ENCODE results near the gene CHPF. TPM values are rescaled to one million over a fixed set of nuclear protein-coding genes. Genes with fewer than 3 reads are reported as not detected.

Gene CHPF
- polyA plus RNA-seq, 4 donors, result 8.7 to 96.1 (median 50.4) TPM

- Histone ChIP-seq H3K36me3 (ENCODE audit: control insufficient read depth in 3 of 3, insufficient read depth in 2 of 3, low read depth in 1 of 3, low read length in 3 of 3) (peaks cover 4 to 48% (median 9%) of the 10 kb centered on the region in 3 donors), H3K4me3 (ENCODE audit: low read depth in 1 of 3, low read length in 3 of 3) (no peak overlapping the region), H3K27me3 (ENCODE audit: control insufficient read depth in 3 of 3, insufficient read depth in 3 of 3, low read length in 3 of 3) (peaks cover 2 to 42% (median 20%) of the 10 kb centered on the region in 3 donors), H3K4me1 (ENCODE audit: control insufficient read depth in 3 of 3, insufficient read depth in 2 of 3, low read depth in 1 of 3, low read length in 2 of 3) (peaks cover 0 to 20% (median 2%) of the 10 kb centered on the region in 3 donors), H3K27ac (ENCODE audit: low read depth in 1 of 3, low read length in 2 of 3) (no peak overlapping the region), H3K9me3 (ENCODE audit: control insufficient read depth in 2 of 2, insufficient read depth in 1 of 2, low read depth in 1 of 2, low read length in 1 of 2) (peaks cover 0 to 6% of the 10 kb centered on the region in 2 donors)
- 62 to 73% (median 67%) methylated on average over 4 of the region's 4 CpGs for WGBS, 3 donors
- no peak for FAIRE-seq
- DNase-seq, result no peak
Measured at GRCh38 chr2:219508444-219508734, 35.2 kb downstream of the CHPF start.

- Histone ChIP-seq H3K27ac (ENCODE audit: low read depth in 1 of 3, low read length in 2 of 3) (peak overlapping the region in 1 of 3 donors; percentile 17), H3K9me3 (ENCODE audit: control insufficient read depth in 2 of 2, insufficient read depth in 1 of 2, low read depth in 1 of 2, low read length in 1 of 2) (peaks cover 0 to 6% of the 10 kb centered on the region in 2 donors), H3K36me3 (ENCODE audit: control insufficient read depth in 3 of 3, insufficient read depth in 2 of 3, low read depth in 1 of 3, low read length in 3 of 3) (peaks cover 4 to 52% (median 9%) of the 10 kb centered on the region in 3 donors), H3K27me3 (ENCODE audit: control insufficient read depth in 3 of 3, insufficient read depth in 3 of 3, low read length in 3 of 3) (peaks cover 0 to 36% (median 17%) of the 10 kb centered on the region in 3 donors), H3K4me1 (ENCODE audit: control insufficient read depth in 3 of 3, insufficient read depth in 2 of 3, low read depth in 1 of 3, low read length in 2 of 3) (peaks cover 0 to 19% (median 2%) of the 10 kb centered on the region in 3 donors), H3K4me3 (ENCODE audit: low read depth in 1 of 3, low read length in 3 of 3) (no peak overlapping the region)
- DNase-seq, result no peak
- no peak for FAIRE-seq
- 54 to 63% (median 55%) methylated on average over 8 of the region's 8 CpGs for WGBS, 3 donors
Measured at GRCh38 chr2:219507581-219508443, 35.8 kb downstream of the CHPF start.

GRCh38 chr2:219506802-219507526, 36.6 kb downstream of the CHPF start:
- Histone ChIP-seq H3K9me3 (ENCODE audit: control insufficient read depth in 2 of 2, insufficient read depth in 1 of 2, low read depth in 1 of 2, low read length in 1 of 2) (peaks cover 0 to 6% of the 10 kb centered on the region in 2 donors), H3K27ac (ENCODE audit: low read depth in 1 of 3, low read length in 2 of 3) (no peak overlapping the region), H3K4me1 (ENCODE audit: control insufficient read depth in 3 of 3, insufficient read depth in 2 of 3, low read depth in 1 of 3, low read length in 2 of 3) (peaks cover 0 to 14% (median 2%) of the 10 kb centered on the region in 3 donors), H3K27me3 (ENCODE audit: control insufficient read depth in 3 of 3, insufficient read depth in 3 of 3, low read length in 3 of 3) (peaks cover 0 to 27% (median 13%) of the 10 kb centered on the region in 3 donors), H3K36me3 (ENCODE audit: control insufficient read depth in 3 of 3, insufficient read depth in 2 of 3, low read depth in 1 of 3, low read length in 3 of 3) (peaks cover 4 to 59% (median 9%) of the 10 kb centered on the region in 3 donors), H3K4me3 (ENCODE audit: low read depth in 1 of 3, low read length in 3 of 3) (no peak overlapping the region)
- no peak for FAIRE-seq
- 80 to 86% (median 80%) methylated on average over 14 to 17 of the region's 17 CpGs for WGBS, 3 donors
- no peak for DNase-seq

GRCh38 chr2:219506153-219506801, 37.3 kb downstream of the CHPF start:
- 87 to 88% (median 87%) methylated on average over 23 of the region's 23 CpGs for WGBS, 3 donors
- Histone ChIP-seq H3K36me3 (ENCODE audit: control insufficient read depth in 3 of 3, insufficient read depth in 2 of 3, low read depth in 1 of 3, low read length in 3 of 3) (peaks cover 4 to 66% (median 9%) of the 10 kb centered on the region in 3 donors), H3K4me3 (ENCODE audit: low read depth in 1 of 3, low read length in 3 of 3) (no peak overlapping the region), H3K9me3 (ENCODE audit: control insufficient read depth in 2 of 2, insufficient read depth in 1 of 2, low read depth in 1 of 2, low read length in 1 of 2) (peaks cover 0 to 4% of the 10 kb centered on the region in 2 donors), H3K4me1 (ENCODE audit: control insufficient read depth in 3 of 3, insufficient read depth in 2 of 3, low read depth in 1 of 3, low read length in 2 of 3) (peaks cover 0 to 20% (median 2%) of the 10 kb centered on the region in 3 donors), H3K27ac (ENCODE audit: low read depth in 1 of 3, low read length in 2 of 3) (no peak overlapping the region), H3K27me3 (ENCODE audit: control insufficient read depth in 3 of 3, insufficient read depth in 3 of 3, low read length in 3 of 3) (peaks cover 0 to 22% (median 11%) of the 10 kb centered on the region in 3 donors)
- DNase-seq (no peak), FAIRE-seq (no peak)

GRCh38 chr2:219505585-219505984, 38.0 kb downstream of the CHPF start:
- WGBS, 3 donors, result 88 to 89% (median 89%) methylated on average over 9 of the region's 9 CpGs
- Histone ChIP-seq H3K9me3 (ENCODE audit: control insufficient read depth in 2 of 2, insufficient read depth in 1 of 2, low read depth in 1 of 2, low read length in 1 of 2) (no peaks in the 10 kb centered on the region), H3K27me3 (ENCODE audit: control insufficient read depth in 3 of 3, insufficient read depth in 3 of 3, low read length in 3 of 3) (peaks cover 0 to 15% (median 5%) of the 10 kb centered on the region in 3 donors), H3K4me3 (ENCODE audit: low read depth in 1 of 3, low read length in 3 of 3) (no peak overlapping the region), H3K4me1 (ENCODE audit: control insufficient read depth in 3 of 3, insufficient read depth in 2 of 3, low read depth in 1 of 3, low read length in 2 of 3) (peaks cover 0 to 23% (median 2%) of the 10 kb centered on the region in 3 donors), H3K27ac (ENCODE audit: low read depth in 1 of 3, low read length in 2 of 3) (no peak overlapping the region), H3K36me3 (ENCODE audit: control insufficient read depth in 3 of 3, insufficient read depth in 2 of 3, low read depth in 1 of 3, low read length in 3 of 3) (peaks cover 4 to 71% (median 9%) of the 10 kb centered on the region in 3 donors)
- no peak for FAIRE-seq
- DNase-seq, result no peak

GRCh38 chr2:219502618-219503017, 41.0 kb downstream of the CHPF start:
- no peaks in the 10 kb centered on the region for H3K9me3 ChIP-seq (ENCODE audit: control insufficient read depth in 2 of 2, insufficient read depth in 1 of 2, low read depth in 1 of 2, low read length in 1 of 2)
- DNase-seq, result no peak
- H3K4me3 ChIP-seq (ENCODE audit: low read depth in 1 of 3, low read length in 3 of 3), result no peak overlapping the region
- H3K4me1 ChIP-seq (ENCODE audit: control insufficient read depth in 3 of 3, insufficient read depth in 2 of 3, low read depth in 1 of 3, low read length in 2 of 3), result peaks cover 4 to 33% (median 7%) of the 10 kb centered on the region in 3 donors
- peaks cover 0 to 7% (median 0%) of the 10 kb centered on the region in 3 donors for H3K27me3 ChIP-seq (ENCODE audit: control insufficient read depth in 3 of 3, insufficient read depth in 3 of 3, low read length in 3 of 3)
- FAIRE-seq, result no peak
- H3K27ac ChIP-seq (ENCODE audit: low read depth in 1 of 3, low read length in 2 of 3), result no peak overlapping the region
- peaks cover 4 to 64% (median 9%) of the 10 kb centered on the region in 3 donors for H3K36me3 ChIP-seq (ENCODE audit: control insufficient read depth in 3 of 3, insufficient read depth in 2 of 3, low read depth in 1 of 3, low read length in 3 of 3)

- no peaks in the 10 kb centered on the region for H3K9me3 ChIP-seq (ENCODE audit: control insufficient read depth in 2 of 2, insufficient read depth in 1 of 2, low read depth in 1 of 2, low read length in 1 of 2)
- peak overlapping the region in 1 of 3 donors; percentile 46 for H3K27ac ChIP-seq (ENCODE audit: low read depth in 1 of 3, low read length in 2 of 3)
- H3K27me3 ChIP-seq (ENCODE audit: control insufficient read depth in 3 of 3, insufficient read depth in 3 of 3, low read length in 3 of 3), result peaks cover 0 to 15% (median 0%) of the 10 kb centered on the region in 3 donors
- FAIRE-seq, result no peak
- WGBS, 3 donors, result 94 to 99% (median 95%) methylated on average over 14 of the region's 14 CpGs
- DNase-seq, result no peak
- H3K36me3 ChIP-seq (ENCODE audit: control insufficient read depth in 3 of 3, insufficient read depth in 2 of 3, low read depth in 1 of 3, low read length in 3 of 3), result peaks cover 4 to 57% (median 9%) of the 10 kb centered on the region in 3 donors
- peaks cover 4 to 41% (median 7%) of the 10 kb centered on the region in 3 donors for H3K4me1 ChIP-seq (ENCODE audit: control insufficient read depth in 3 of 3, insufficient read depth in 2 of 3, low read depth in 1 of 3, low read length in 2 of 3)
- H3K4me3 ChIP-seq (ENCODE audit: low read depth in 1 of 3, low read length in 3 of 3), result no peak overlapping the region
Measured at GRCh38 chr2:219501849-219502248, 41.8 kb downstream of the CHPF start.

GRCh38 chr2:219500135-219500534, 43.5 kb downstream of the CHPF start:
- 90 to 96% (median 95%) methylated on average over 2 of the region's 2 CpGs for WGBS, 3 donors
- H3K27ac ChIP-seq (ENCODE audit: low read depth in 1 of 3, low read length in 2 of 3), result no peak overlapping the region
- DNase-seq (no peak), FAIRE-seq (no peak)
- no peak overlapping the region for H3K4me3 ChIP-seq (ENCODE audit: low read depth in 1 of 3, low read length in 3 of 3)
- peaks cover 4 to 55% (median 7%) of the 10 kb centered on the region in 3 donors for H3K4me1 ChIP-seq (ENCODE audit: control insufficient read depth in 3 of 3, insufficient read depth in 2 of 3, low read depth in 1 of 3, low read length in 2 of 3)
- no peaks in the 10 kb centered on the region for H3K9me3 ChIP-seq (ENCODE audit: control insufficient read depth in 2 of 2, insufficient read depth in 1 of 2, low read depth in 1 of 2, low read length in 1 of 2)
- H3K36me3 ChIP-seq (ENCODE audit: control insufficient read depth in 3 of 3, insufficient read depth in 2 of 3, low read depth in 1 of 3, low read length in 3 of 3), result peaks cover 3 to 40% (median 4%) of the 10 kb centered on the region in 3 donors
- peaks cover 0 to 32% (median 3%) of the 10 kb centered on the region in 3 donors for H3K27me3 ChIP-seq (ENCODE audit: control insufficient read depth in 3 of 3, insufficient read depth in 3 of 3, low read length in 3 of 3)

Data from small intestine (tissue), 7 donors.